ENCODE data around the gene TBC1D24.

The TBC1D24 gene

DNA sequence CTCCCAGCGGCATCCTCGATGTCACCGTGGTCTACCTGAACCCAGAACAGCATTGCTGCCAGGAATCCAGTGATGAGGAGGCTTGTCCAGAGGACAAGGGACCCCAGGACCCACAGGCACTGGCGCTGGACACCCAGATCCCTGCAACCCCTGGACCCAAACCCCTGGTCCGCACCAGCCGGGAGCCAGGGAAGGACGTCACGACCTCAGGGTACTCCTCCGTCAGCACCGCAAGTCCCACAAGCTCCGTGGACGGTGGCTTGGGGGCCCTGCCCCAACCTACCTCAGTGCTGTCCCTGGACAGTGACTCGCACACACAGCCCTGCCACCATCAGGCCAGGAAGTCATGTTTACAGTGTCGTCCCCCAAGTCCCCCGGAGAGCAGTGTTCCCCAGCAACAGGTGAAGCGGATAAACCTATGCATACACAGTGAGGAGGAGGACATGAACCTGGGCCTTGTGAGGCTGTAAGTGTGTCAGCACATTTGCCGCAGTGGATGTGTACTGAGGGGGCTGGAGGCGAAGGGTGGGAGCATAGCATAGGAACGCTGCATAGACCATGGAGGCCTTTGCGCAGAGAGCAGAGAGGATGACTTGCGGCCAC, 18.3 kb upstream of the TBC1D24 start:
- TF ChIP-seq EZH2phosphoT487 (IDR thresholded peaks at IDR 0.05; ENCODE audit: low read depth) = no peak
- TF ChIP-seq, protein P1, sequence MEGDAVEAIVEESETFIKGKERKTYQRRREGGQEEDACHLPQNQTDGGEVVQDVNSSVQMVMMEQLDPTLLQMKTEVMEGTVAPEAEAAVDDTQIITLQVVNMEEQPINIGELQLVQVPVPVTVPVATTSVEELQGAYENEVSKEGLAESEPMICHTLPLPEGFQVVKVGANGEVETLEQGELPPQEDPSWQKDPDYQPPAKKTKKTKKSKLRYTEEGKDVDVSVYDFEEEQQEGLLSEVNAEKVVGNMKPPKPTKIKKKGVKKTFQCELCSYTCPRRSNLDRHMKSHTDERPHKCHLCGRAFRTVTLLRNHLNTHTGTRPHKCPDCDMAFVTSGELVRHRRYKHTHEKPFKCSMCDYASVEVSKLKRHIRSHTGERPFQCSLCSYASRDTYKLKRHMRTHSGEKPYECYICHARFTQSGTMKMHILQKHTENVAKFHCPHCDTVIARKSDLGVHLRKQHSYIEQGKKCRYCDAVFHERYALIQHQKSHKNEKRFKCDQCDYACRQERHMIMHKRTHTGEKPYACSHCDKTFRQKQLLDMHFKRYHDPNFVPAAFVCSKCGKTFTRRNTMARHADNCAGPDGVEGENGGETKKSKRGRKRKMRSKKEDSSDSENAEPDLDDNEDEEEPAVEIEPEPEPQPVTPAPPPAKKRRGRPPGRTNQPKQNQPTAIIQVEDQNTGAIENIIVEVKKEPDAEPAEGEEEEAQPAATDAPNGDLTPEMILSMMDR (IDR thresholded peaks at IDR 0.05; ENCODE audit: low read depth, low read length) = no peak
- H3K9me3 ChIP-seq (ENCODE audit: insufficient read depth, low read length) = no peaks in the 10 kb centered on the region
- no peak overlapping the region for H3K4me2 ChIP-seq (ENCODE audit: low read length)
- H3K79me2 ChIP-seq (ENCODE audit: low read length) = no peaks in the 10 kb centered on the region
- H3K27ac ChIP-seq (ENCODE audit: low read length) = no peak overlapping the region
- H2AFZ ChIP-seq (ENCODE audit: low read depth, low read length) = no peak overlapping the region
- H3K27me3 ChIP-seq (ENCODE audit: low read depth, low read length) = no peaks in the 10 kb centered on the region
- H4K20me1 ChIP-seq (ENCODE audit: insufficient read depth, low read length) = 0 out of 2 replicates have a peak, but pooled peaks cover 4% of the 10 kb centered on the region
- H3K36me3 ChIP-seq (replicated peaks; ENCODE audit: low read depth, low read length) = peaks cover 45% of the 10 kb centered on the region
- H3K9ac ChIP-seq (ENCODE audit: low read length) = no peak overlapping the region
- no peak overlapping the region for H3K4me3 ChIP-seq (ENCODE audit: low read length)
- peaks cover 16% of the 10 kb centered on the region; the same call in 1 of the 2 replicates for H3K4me1 ChIP-seq (ENCODE audit: low read length)

- no peaks in the 10 kb centered on the region for H3K79me2 ChIP-seq (ENCODE audit: low read length)
- no peak overlapping the region for H2AFZ ChIP-seq (ENCODE audit: low read depth, low read length)
- H3K9ac ChIP-seq (ENCODE audit: low read length) = no peak overlapping the region
- TF ChIP-seq, protein P1 (IDR thresholded peaks at IDR 0.05; ENCODE audit: low read depth, low read length) = no peak
- no peak for TF ChIP-seq EZH2phosphoT487 (IDR thresholded peaks at IDR 0.05; ENCODE audit: low read depth)
- H4K20me1 ChIP-seq (ENCODE audit: insufficient read depth, low read length) = 0 out of 2 replicates have a peak, but pooled peaks cover 4% of the 10 kb centered on the region
- H3K36me3 ChIP-seq (replicated peaks; ENCODE audit: low read depth, low read length) = peaks cover 39% of the 10 kb centered on the region
- H3K4me3 ChIP-seq (ENCODE audit: low read length) = no peak overlapping the region
- no peak overlapping the region for H3K27ac ChIP-seq (ENCODE audit: low read length)
- H3K4me1 ChIP-seq (ENCODE audit: low read length) = peaks cover 16% of the 10 kb centered on the region; the same call in 1 of the 2 replicates
- no peaks in the 10 kb centered on the region for H3K9me3 ChIP-seq (ENCODE audit: insufficient read depth, low read length)
- H3K27me3 ChIP-seq (ENCODE audit: low read depth, low read length) = no peaks in the 10 kb centered on the region
- no peak overlapping the region for H3K4me2 ChIP-seq (ENCODE audit: low read length)
Measured at GRCh38 chr16:2457267-2457666, 17.7 kb upstream of the TBC1D24 start.

DNA sequence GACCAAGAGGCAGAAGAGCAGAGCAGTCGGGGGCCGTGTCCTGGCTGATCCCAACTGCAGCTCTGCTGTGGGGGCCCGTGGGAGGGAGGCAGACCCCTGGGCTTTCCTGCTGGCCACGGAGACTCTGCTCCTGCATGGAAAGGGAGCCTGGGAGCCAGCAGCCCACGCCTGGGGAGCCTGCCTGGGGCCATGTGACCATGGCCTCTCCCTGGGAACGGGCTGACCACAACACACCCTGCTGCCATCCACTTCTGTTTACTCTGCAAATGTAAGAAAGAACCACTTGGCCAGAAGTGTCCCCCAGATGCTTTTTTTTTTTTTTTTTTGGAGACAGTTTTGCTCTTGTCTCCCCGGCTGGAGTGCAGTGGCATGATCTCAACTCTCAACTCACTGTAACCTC, 17.0 kb upstream of the TBC1D24 start:
- H3K4me1 ChIP-seq (ENCODE audit: low read length) = peaks cover 16% of the 10 kb centered on the region; the same call in 1 of the 2 replicates
- H3K36me3 ChIP-seq (replicated peaks; ENCODE audit: low read depth, low read length) = peaks cover 32% of the 10 kb centered on the region
- no peak overlapping the region for H3K4me3 ChIP-seq (ENCODE audit: low read length)
- no peak overlapping the region for H3K27ac ChIP-seq (ENCODE audit: low read length)
- H3K4me2 ChIP-seq (ENCODE audit: low read length) = no peak overlapping the region
- TF ChIP-seq EZH2phosphoT487 (IDR thresholded peaks at IDR 0.05; ENCODE audit: low read depth) = no peak
- TF ChIP-seq, protein P1 (IDR thresholded peaks at IDR 0.05; ENCODE audit: low read depth, low read length) = no peak
- H4K20me1 ChIP-seq (ENCODE audit: insufficient read depth, low read length) = no peaks in the 10 kb centered on the region
- H3K79me2 ChIP-seq (ENCODE audit: low read length) = no peaks in the 10 kb centered on the region
- no peaks in the 10 kb centered on the region for H3K27me3 ChIP-seq (ENCODE audit: low read depth, low read length)
- no peak overlapping the region for H3K9ac ChIP-seq (ENCODE audit: low read length)
- no peak overlapping the region for H2AFZ ChIP-seq (ENCODE audit: low read depth, low read length)
- no peaks in the 10 kb centered on the region for H3K9me3 ChIP-seq (ENCODE audit: insufficient read depth, low read length)

DNA sequence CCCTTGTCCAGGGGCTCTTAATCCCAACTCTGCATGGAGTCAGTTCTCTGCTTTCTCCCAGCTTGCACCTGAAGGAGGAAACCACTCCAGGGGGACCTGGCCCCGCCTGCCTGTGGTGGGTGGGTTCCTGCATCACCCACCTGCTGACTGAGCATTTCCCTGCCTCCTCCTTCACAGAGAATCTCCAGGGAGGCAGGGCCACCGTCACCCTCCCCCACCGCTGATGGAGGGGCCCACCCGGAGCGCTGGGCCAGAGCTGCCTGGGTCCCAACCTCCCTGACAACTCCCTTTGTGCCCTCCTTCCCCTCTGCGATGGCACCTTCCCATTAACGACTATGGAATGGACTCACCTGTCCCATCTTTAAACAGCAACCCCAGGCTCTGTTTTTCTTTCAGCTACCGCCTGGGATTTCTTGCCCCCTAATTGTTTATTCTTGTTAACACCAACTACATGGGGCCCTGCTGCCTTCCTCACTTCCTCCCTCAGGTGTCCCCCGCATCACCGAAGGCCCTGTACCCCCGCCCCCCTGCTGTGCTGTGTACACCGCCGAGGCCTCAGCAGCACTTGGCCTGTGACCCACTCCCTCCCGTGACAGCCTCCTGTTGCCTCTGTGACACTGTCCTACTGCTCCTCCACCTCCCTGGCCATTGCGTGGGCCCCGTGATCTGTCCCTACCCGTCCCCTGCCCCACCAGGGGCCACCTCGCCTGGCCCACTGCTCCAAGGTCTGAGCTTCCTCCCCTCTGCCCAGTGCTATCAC, 15.9 kb upstream of the TBC1D24 start:
- H3K79me2 ChIP-seq (ENCODE audit: low read length) = no peaks in the 10 kb centered on the region
- H3K27me3 ChIP-seq (ENCODE audit: low read depth, low read length) = no peaks in the 10 kb centered on the region
- H3K9ac ChIP-seq (ENCODE audit: low read length) = peak overlapping the region; percentile 63
- H3K9me3 ChIP-seq (ENCODE audit: insufficient read depth, low read length) = no peaks in the 10 kb centered on the region
- peaks cover 21% of the 10 kb centered on the region for H3K36me3 ChIP-seq (replicated peaks; ENCODE audit: low read depth, low read length)
- TF ChIP-seq EZH2phosphoT487 (IDR thresholded peaks at IDR 0.05; ENCODE audit: low read depth) = no peak
- TF ChIP-seq, protein P1 (IDR thresholded peaks at IDR 0.05; ENCODE audit: low read depth, low read length) = no peak
- H3K4me2 ChIP-seq (ENCODE audit: low read length) = peak overlapping the region; percentile 82
- H2AFZ ChIP-seq (ENCODE audit: low read depth, low read length) = 0 out of 2 replicates have a peak overlapping the region, but pooled peaks have one; percentile 67
- no peak overlapping the region for H3K27ac ChIP-seq (ENCODE audit: low read length)
- H3K4me3 ChIP-seq (ENCODE audit: low read length) = peak overlapping the region; percentile 76
- H3K4me1 ChIP-seq (ENCODE audit: low read length) = peaks cover 16% of the 10 kb centered on the region; the same call in 1 of the 2 replicates
- no peaks in the 10 kb centered on the region for H4K20me1 ChIP-seq (ENCODE audit: insufficient read depth, low read length)
